GM20431 (cell line): Measurements from ENCODE around the gene PLA2G4C.

Experiments
- in situ Hi-C: fragments of 300-500 bp; cut with MseI, MboI; formaldehyde crosslinking; loops from one replicate; pipeline ENCODE4 v1.15.0; 2020; ENCODE audit warnings: low sequenced_read_pairs; ENCODE audit not compliant: unreplicated experiment

PLA2G4C gene

DNA sequence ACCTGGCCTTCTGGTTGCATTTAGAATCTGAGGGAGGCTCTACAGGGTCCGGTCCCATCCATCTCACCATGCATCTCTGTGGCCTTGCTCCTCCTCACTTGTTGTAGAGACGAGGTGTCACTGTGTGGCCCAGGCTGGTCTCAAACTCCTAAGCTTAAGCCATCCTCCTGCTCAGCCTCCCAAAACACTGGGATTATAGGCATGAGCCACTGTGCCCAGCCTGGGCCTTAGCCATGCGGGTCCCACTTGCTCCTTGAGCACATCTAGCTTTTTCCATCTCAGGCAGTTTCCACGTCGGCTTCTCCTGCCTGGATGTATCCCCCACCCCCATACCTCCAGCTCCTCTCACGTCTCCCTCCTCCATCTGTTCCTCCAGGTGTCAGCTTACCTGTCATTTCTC lies 106.4 kb downstream of the PLA2G4C start:
- in situ Hi-C loops = no loop called here

DNA sequence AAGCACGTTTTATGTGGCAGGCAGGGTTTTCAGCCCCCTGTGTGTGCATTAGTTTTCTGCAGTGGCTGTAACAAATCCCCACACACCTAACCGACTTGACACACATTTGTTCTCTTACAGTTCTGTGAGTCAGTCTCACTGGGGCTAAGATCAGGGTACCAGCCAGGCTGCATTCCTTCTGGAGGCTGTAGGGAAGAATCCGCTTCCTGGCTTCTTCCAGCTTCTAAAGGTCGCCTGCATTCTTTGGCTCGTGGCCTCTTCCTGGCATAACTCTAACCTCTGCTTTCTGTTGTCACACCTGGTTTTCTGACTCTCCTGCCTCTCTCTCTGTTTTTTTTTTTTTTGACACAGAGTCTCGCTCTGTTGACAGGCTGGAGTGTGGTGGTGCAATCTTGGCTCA lies 109.8 kb downstream of the PLA2G4C start:
- in situ Hi-C loops = no loop called here

DNA sequence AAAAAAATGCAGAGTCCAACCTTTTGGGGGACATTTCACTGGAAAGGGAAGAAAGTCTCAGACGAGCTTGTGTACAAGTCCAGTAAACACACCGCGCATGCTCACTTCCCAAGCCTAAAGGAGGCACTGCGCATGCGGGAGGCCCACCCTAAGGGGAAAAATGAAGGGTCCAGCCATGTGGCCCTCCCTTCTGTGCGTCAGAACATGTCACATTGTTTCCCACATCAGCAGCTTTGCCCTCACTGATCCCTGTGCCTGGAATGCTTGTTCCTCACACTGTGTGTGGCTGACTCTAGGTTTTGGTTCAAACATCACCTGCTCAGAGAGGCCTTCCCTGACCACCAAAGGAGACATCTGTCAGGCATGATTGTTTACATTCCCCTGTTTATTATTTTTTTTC lies 111.8 kb downstream of the PLA2G4C start:
- in situ Hi-C loops = no loop called here
